GM23338 (cell line): ENCODE measurements around the gene FAR1. TPM values are rescaled to one million over a fixed set of nuclear protein-coding genes. Genes with fewer than 3 reads are reported as not detected.

Experiments
- ATAC-seq: fragments of 200-7000 bp; cut with Tn5 transposase; 3 replicates; pipeline ENCODE4 v1.9.1; 2020
- DNase-seq: peaks from one replicate; pipeline ENCODE4 v3.0.0-alpha.2; 2015; ENCODE audit warnings: low spot score
- H2AFZ ChIP-seq: fragments of 200-600 bp; sonication (generic); 2 replicates; pipeline ENCODE4 v1.8.0; 2016; ENCODE audit warnings: antibody characterized with exemption, mild to moderate bottlenecking, moderate library complexity
- H3F3A ChIP-seq: fragments of 200-600 bp; sonication (generic); replicated peaks from 2 replicates; pipeline ENCODE4 v1.8.0; 2017; ENCODE audit warnings: antibody characterized with exemption, mixed run types, low read depth
- H3K27ac ChIP-seq: fragments of 200-600 bp; sonication (generic); 2 replicates; pipeline ENCODE4 v1.6.1; 2016; ENCODE audit warnings: low read depth
- H3K27me3 ChIP-seq: fragments of 200-600 bp; sonication (generic); 2 replicates; pipeline ENCODE4 v1.8.0; 2016; ENCODE audit warnings: mild to moderate bottlenecking, mixed run types, moderate library complexity; ENCODE audit not compliant: insufficient read depth
- H3K36me3 ChIP-seq: fragments of 200-600 bp; sonication (generic); 2 replicates; pipeline ENCODE4 v1.8.0; 2016; ENCODE audit warnings: mild to moderate bottlenecking; ENCODE audit not compliant: insufficient read depth
- H3K4me1 ChIP-seq: fragments of 200-600 bp; sonication (generic); 2 replicates; pipeline ENCODE4 v1.8.0; 2016; ENCODE audit warnings: mild to moderate bottlenecking, moderate library complexity; ENCODE audit not compliant: insufficient read depth
- H3K4me2 ChIP-seq: fragments of 200-600 bp; sonication (generic); 2 replicates; pipeline ENCODE4 v1.7.1; 2017; ENCODE audit warnings: mixed run types
- H3K4me3 ChIP-seq: fragments of 200-600 bp; sonication (generic); 2 replicates; pipeline ENCODE4 v1.6.1; 2016; ENCODE audit warnings: mixed run types
- H3K79me2 ChIP-seq: fragments of 200-600 bp; sonication (generic); replicated peaks from 2 replicates; pipeline ENCODE4 v1.8.0; 2017; ENCODE audit warnings: mild to moderate bottlenecking; ENCODE audit not compliant: insufficient read depth
- H3K9me2 ChIP-seq: fragments of 200-600 bp; sonication (generic); 2 replicates; pipeline ENCODE4 v1.8.0; 2017; ENCODE audit not compliant: insufficient read depth
- H4K20me1 ChIP-seq: fragments of 200-600 bp; sonication (generic); replicated peaks from 2 replicates; pipeline ENCODE4 v1.8.0; 2017; ENCODE audit warnings: mild to moderate bottlenecking; ENCODE audit not compliant: insufficient read depth
- H3K27ac Mint-ChIP-seq: 2 replicates; pipeline ENCODE4 v1.8.0; 2020; ENCODE audit warnings: inconsistent platforms, mild to moderate bottlenecking, moderate library complexity, mixed read lengths
- H3K27me3 Mint-ChIP-seq: 3 replicates; pipeline ENCODE4 v1.8.0; 2022; ENCODE audit warnings: low read depth, mild to moderate bottlenecking, moderate library complexity, mixed read lengths, inconsistent platforms; ENCODE audit not compliant: insufficient read depth, poor library complexity
- H3K36me3 Mint-ChIP-seq: 3 replicates; pipeline ENCODE4 v1.8.0; 2021; ENCODE audit warnings: low read depth, mild to moderate bottlenecking, inconsistent platforms, moderate library complexity, mixed read lengths
- H3K4me1 Mint-ChIP-seq: 3 replicates; pipeline ENCODE4 v1.8.0; 2020; ENCODE audit warnings: mild to moderate bottlenecking, inconsistent platforms, mixed read lengths
- H3K4me3 Mint-ChIP-seq: 3 replicates; pipeline ENCODE4 v1.8.0; 2021; ENCODE audit warnings: moderate library complexity, mild to moderate bottlenecking, inconsistent platforms, mixed read lengths
- H3K9me3 Mint-ChIP-seq: 3 replicates; pipeline ENCODE4 v1.8.0; 2020; ENCODE audit warnings: moderate library complexity, mild to moderate bottlenecking, inconsistent platforms, mixed read lengths
- CREB1 ChIP-seq: fragments of 250-450 bp; sonication (Bioruptor Pico); IDR thresholded peaks from 2 replicates; pipeline ENCODE4 v1.5.0; 2020; ENCODE audit warnings: low read depth, mild to moderate bottlenecking, moderate library complexity
- ETS1 ChIP-seq: IDR thresholded peaks from 2 replicates; pipeline ENCODE4 v1.6.1; 2016; ENCODE audit warnings: antibody characterized with exemption
- EZH2 ChIP-seq: fragments of 200-600 bp; sonication (generic); IDR thresholded peaks from one replicate; pipeline ENCODE4 v1.8.0; 2017; ENCODE audit warnings: antibody characterized with exemption, mild to moderate bottlenecking, low read depth; ENCODE audit not compliant: unreplicated experiment
- EZH2phosphoT487 ChIP-seq: fragments of 200-600 bp; sonication (generic); IDR thresholded peaks from one replicate; pipeline ENCODE4 v1.8.1; 2018; ENCODE audit warnings: antibody characterized with exemption; ENCODE audit not compliant: unreplicated experiment
- NANOG ChIP-seq: IDR thresholded peaks from 2 replicates; pipeline ENCODE4 v1.6.1; 2016; ENCODE audit warnings: antibody characterized with exemption, borderline replicate concordance
- POLR2AphosphoS5 ChIP-seq: IDR thresholded peaks from 2 replicates; pipeline ENCODE4 v1.6.1; 2016; ENCODE audit warnings: antibody characterized with exemption, low read depth
- REST ChIP-seq: IDR thresholded peaks from one replicate; pipeline ENCODE4 v1.6.1; 2018; ENCODE audit warnings: antibody characterized with exemption; ENCODE audit not compliant: unreplicated experiment
- STAT1 ChIP-seq: IDR thresholded peaks from one replicate; pipeline ENCODE4 v1.6.1; 2016; ENCODE audit warnings: antibody characterized with exemption; ENCODE audit not compliant: unreplicated experiment
- ZNF114 ChIP-seq: fragments of 250-450 bp; sonication (Bioruptor Pico); IDR thresholded peaks from 2 replicates; pipeline ENCODE4 v1.5.0; 2020; ENCODE audit warnings: mild to moderate bottlenecking, moderate library complexity
- ZNF331 ChIP-seq: fragments of 250-450 bp; sonication (Bioruptor Pico); IDR thresholded peaks from 2 replicates; pipeline ENCODE4 v1.5.0; 2020; ENCODE audit warnings: low read depth, mild to moderate bottlenecking, moderate library complexity
- polyA plus RNA-seq: library from polyadenylated mRNA; unstranded; fragments of >200 nt; fragmentation: Nextera tagmentation; extraction: Ambion mirVana; gene quantifications from 2 replicates; pipeline ENCODE4 v1.2.1, GENCODE V29; 2016
- total RNA-seq: library from RNA; depleted of rRNA; stranded (reverse); fragments of >200 nt; shearing (Covaris generic); gene quantifications from 2 replicates; pipeline ENCODE4 v1.2.3, GENCODE V29; 2014
- TF ChIP-seq, protein P1 (sequence below), 2 experiments: fragments of 200-600 bp in 1 of 2; sonication (generic) in 1 of 2; conservative IDR thresholded peaks; 2 replicates each; pipeline versions ENCODE4 v1.5.1 to v1.6.1; 2016 to 2017; ENCODE audit warnings: antibody characterized with exemption in 2 of 2, low read depth in 2 of 2, mild to moderate bottlenecking in 2 of 2, moderate library complexity in 1 of 2

Gene FAR1
- total and polyA plus RNA-seq, 2 experiments from 2014 or later = 27.3 to 79.5 TPM

DNA sequence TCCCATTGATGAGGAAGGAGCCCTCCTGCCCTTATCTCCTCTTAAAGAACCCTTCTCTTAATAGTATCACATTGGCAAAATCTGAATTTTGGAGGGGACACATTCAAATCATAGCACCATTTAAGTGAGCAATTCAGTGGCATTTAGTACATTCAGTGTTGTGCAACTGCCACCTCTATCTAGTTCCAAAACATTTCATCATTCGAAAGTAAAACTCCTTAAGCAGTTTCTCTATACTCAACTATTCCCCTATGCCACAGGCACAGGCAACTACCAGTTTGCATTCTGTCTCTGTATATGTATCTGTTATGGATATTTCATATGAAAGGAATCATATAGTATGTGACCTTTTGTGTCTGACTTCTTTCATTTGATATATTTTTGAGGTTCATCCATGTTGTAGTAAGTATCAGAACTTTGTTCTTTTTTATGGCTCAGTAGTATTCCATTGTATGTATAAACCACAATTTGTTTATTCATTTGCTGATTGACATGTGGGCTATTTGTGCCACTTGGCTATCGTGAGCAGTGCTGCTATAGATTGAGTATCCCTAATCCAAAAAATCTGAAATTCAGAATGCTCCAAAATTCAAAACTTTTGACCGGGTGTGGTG is 22.9 kb downstream of the FAR1 start (continued):
- TF ChIP-seq REST (no peak), ETS1 (no peak), EZH2phosphoT487 (no peak), CREB1 (CRISPR knock-in tag) (no peak)
- TF ChIP-seq, protein P1, sequence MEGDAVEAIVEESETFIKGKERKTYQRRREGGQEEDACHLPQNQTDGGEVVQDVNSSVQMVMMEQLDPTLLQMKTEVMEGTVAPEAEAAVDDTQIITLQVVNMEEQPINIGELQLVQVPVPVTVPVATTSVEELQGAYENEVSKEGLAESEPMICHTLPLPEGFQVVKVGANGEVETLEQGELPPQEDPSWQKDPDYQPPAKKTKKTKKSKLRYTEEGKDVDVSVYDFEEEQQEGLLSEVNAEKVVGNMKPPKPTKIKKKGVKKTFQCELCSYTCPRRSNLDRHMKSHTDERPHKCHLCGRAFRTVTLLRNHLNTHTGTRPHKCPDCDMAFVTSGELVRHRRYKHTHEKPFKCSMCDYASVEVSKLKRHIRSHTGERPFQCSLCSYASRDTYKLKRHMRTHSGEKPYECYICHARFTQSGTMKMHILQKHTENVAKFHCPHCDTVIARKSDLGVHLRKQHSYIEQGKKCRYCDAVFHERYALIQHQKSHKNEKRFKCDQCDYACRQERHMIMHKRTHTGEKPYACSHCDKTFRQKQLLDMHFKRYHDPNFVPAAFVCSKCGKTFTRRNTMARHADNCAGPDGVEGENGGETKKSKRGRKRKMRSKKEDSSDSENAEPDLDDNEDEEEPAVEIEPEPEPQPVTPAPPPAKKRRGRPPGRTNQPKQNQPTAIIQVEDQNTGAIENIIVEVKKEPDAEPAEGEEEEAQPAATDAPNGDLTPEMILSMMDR (conservative IDR thresholded peaks at IDR 0.05; ENCODE audit: low read depth in 2 of 2) = no peak

- Histone ChIP-seq H3K4me2 (no peak overlapping the region), H3K4me1 (peaks cover 7% of the 10 kb centered on the region; the same call in 1 of the 2 replicates), H3K4me3 (no peak overlapping the region), H3F3A (no peaks in the 10 kb centered on the region), H3K9me2 (no peaks in the 10 kb centered on the region), H3K36me3 (peaks cover 5% of the 10 kb centered on the region; the same call in 1 of the 2 replicates), H3K27ac (no peak overlapping the region), H3K79me2 (peaks cover 85% of the 10 kb centered on the region), H3K27me3 (no peaks in the 10 kb centered on the region), H4K20me1 (peaks cover 24% of the 10 kb centered on the region), H2AFZ (no peak overlapping the region)
- no peak for ATAC-seq
- no peaks in the 10 kb centered on the region for H3K9me3 Mint-ChIP-seq
- no peak overlapping the region for H3K4me3 Mint-ChIP-seq
- peaks cover 25% of the 10 kb centered on the region for H3K36me3 Mint-ChIP-seq
- DNase-seq = no peak
- H3K27ac Mint-ChIP-seq = no peak overlapping the region
- peaks cover 6% of the 10 kb centered on the region for H3K4me1 Mint-ChIP-seq
- H3K27me3 Mint-ChIP-seq = no peaks in the 10 kb centered on the region
- TF ChIP-seq REST (no peak), ZNF114 (CRISPR knock-in tag) (no peak), POLR2AphosphoS5 (no peak), CREB1 (CRISPR knock-in tag) (no peak), EZH2 (no peak), STAT1 (no peak), ZNF331 (CRISPR knock-in tag) (no peak), NANOG (no peak)
- TF ChIP-seq, protein P1 (conservative IDR thresholded peaks at IDR 0.05; ENCODE audit: low read depth in 2 of 2) = no peak
Measured at GRCh38 chr11:13692172-13692571, 23.7 kb downstream of the FAR1 start.
